KMS-11 (cell line): Measurements from ENCODE around the gene ABCB1.
"Not testable (repeated sequence)": the region's sequence is repeated elsewhere in the genome, so short reads cannot be mapped to it uniquely, and the experiment has no call there.

ENCODE experiments used
- H2AFZ ChIP-seq: fragments of 200-600 bp; sonication (generic); 2 replicates; pipeline ENCODE4 v1.6.1; 2016; ENCODE audit warnings: antibody characterized with exemption, mixed run types, low read depth
- H3K27ac ChIP-seq: fragments of 200-600 bp; sonication (generic); 2 replicates; pipeline ENCODE4 v1.6.1; 2016; ENCODE audit warnings: mild to moderate bottlenecking, mixed run types
- H3K27me3 ChIP-seq: fragments of 200-600 bp; sonication (generic); 2 replicates; pipeline ENCODE4 v1.6.1; 2017; ENCODE audit warnings: mild to moderate bottlenecking, low read depth, mixed run types, moderate library complexity; ENCODE audit not compliant: insufficient read depth
- H3K36me3 ChIP-seq: fragments of 200-600 bp; sonication (generic); 2 replicates; pipeline ENCODE4 v1.6.1; 2017; ENCODE audit warnings: mild to moderate bottlenecking, mixed run types; ENCODE audit not compliant: insufficient read depth
- H3K4me1 ChIP-seq: fragments of 200-600 bp; sonication (generic); 2 replicates; pipeline ENCODE4 v1.6.1; 2016; ENCODE audit warnings: mild to moderate bottlenecking, low read depth, mixed run types; ENCODE audit not compliant: poor library complexity, severe bottlenecking
- H3K4me2 ChIP-seq: fragments of 200-600 bp; sonication (generic); 2 replicates; pipeline ENCODE4 v1.7.0; 2016; ENCODE audit warnings: mild to moderate bottlenecking, mixed run types
- H3K4me3 ChIP-seq: fragments of 200-600 bp; sonication (generic); IDR thresholded peaks from 2 replicates; pipeline ENCODE4 v1.6.1; 2017; ENCODE audit warnings: low read depth, low read length, mixed read lengths; ENCODE audit not compliant: insufficient read depth
- H3K79me2 ChIP-seq: fragments of 200-600 bp; sonication (generic); 2 replicates; pipeline ENCODE4 v1.6.1; 2016; ENCODE audit warnings: low read depth, mixed run types; ENCODE audit not compliant: insufficient read depth
- H3K9ac ChIP-seq: fragments of 200-600 bp; sonication (generic); 2 replicates; pipeline ENCODE4 v1.6.1; 2016; ENCODE audit warnings: mild to moderate bottlenecking, mixed run types
- H4K20me1 ChIP-seq: fragments of 200-600 bp; sonication (generic); 2 replicates; pipeline ENCODE4 v1.6.1; 2016; ENCODE audit warnings: mild to moderate bottlenecking, mixed run types; ENCODE audit not compliant: insufficient read depth
- CTCF ChIP-seq: fragments of 200-600 bp; sonication (generic); conservative IDR thresholded peaks from 2 replicates; pipeline ENCODE4 v1.6.1; 2017; ENCODE audit warnings: low read depth, mild to moderate bottlenecking, antibody characterized with exemption, low read length, moderate library complexity, mixed read lengths

The ABCB1 gene

DNA sequence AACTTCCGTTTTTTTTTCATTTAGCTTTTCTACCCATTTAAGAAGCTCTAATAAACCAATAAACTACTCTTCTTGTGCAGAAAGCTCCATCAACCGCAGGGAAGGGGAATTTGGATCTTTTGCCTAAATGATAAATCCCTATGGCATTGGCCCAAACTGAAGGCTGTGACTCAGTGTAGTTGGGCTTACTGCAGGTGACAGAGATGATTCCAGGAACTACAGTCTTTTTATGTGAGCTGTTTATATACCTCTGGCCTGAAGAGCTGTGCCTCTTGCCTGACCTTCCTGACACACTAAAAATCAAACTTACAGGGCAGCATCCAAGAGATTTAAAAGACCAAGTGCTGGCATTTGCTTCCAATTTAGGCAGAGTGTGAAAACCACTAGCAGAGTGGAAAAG is 25.2 kb downstream of the ABCB1 start:
- H2AFZ ChIP-seq: no peak overlapping the region
- H3K27ac ChIP-seq: no peak overlapping the region
- no peaks in the 10 kb centered on the region for H4K20me1 ChIP-seq
- H3K9ac ChIP-seq: no peak overlapping the region
- no peak overlapping the region for H3K4me2 ChIP-seq
- H3K4me3 ChIP-seq: no peak overlapping the region
- no peaks in the 10 kb centered on the region for H3K36me3 ChIP-seq
- H3K27me3 ChIP-seq: no peaks in the 10 kb centered on the region
- no peak for TF ChIP-seq CTCF
- no peaks in the 10 kb centered on the region for H3K4me1 ChIP-seq
- no peaks in the 10 kb centered on the region for H3K79me2 ChIP-seq

DNA sequence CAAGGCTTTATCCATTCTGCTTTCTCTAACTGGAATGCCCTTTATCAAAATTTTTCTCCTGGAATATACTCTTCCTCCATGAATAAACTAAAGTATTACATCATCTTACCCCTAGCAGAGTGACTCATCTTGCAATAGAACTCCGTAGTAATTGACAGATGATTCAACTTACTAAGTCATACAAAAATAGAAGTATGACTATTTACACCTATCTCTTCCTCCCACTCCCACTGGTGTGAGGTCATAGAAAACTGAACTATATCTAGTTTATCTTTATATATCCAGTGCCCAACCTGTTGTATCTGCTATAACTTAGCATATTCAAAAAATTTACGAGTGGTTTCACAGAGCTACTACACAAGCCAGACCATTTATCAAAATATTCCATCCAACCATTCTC is 26.1 kb downstream of the ABCB1 start:
- Histone ChIP-seq H3K4me3 (no peak overlapping the region), H3K79me2 (no peaks in the 10 kb centered on the region), H4K20me1 (no peaks in the 10 kb centered on the region), H3K27me3 (no peaks in the 10 kb centered on the region), H3K36me3 (no peaks in the 10 kb centered on the region), H3K27ac (no peak overlapping the region), H3K9ac (no peak overlapping the region), H3K4me1 (no peaks in the 10 kb centered on the region), H3K4me2 (no peak overlapping the region), H2AFZ (no peak overlapping the region)
- TF ChIP-seq CTCF: no peak

- H2AFZ ChIP-seq, H3K4me3 ChIP-seq, H3K79me2 ChIP-seq, H3K4me2 ChIP-seq, H3K36me3 ChIP-seq, H3K9ac ChIP-seq, H3K27me3 ChIP-seq, H3K27ac ChIP-seq, H3K4me1 ChIP-seq, H4K20me1 ChIP-seq: not testable (repeated sequence)
These were observed 28.2 kb downstream of the ABCB1 start for GRCh38 chr7:87572513-87572912.

- Histone ChIP-seq H2AFZ (no peak overlapping the region), H3K27ac (no peak overlapping the region), H3K27me3 (no peaks in the 10 kb centered on the region), H3K4me2 (no peak overlapping the region), H3K36me3 (no peaks in the 10 kb centered on the region), H4K20me1 (no peaks in the 10 kb centered on the region), H3K79me2 (no peaks in the 10 kb centered on the region), H3K4me3 (no peak overlapping the region), H3K9ac (no peak overlapping the region), H3K4me1 (no peaks in the 10 kb centered on the region)
- no peak for TF ChIP-seq CTCF
These were observed 30.5 kb downstream of the ABCB1 start for GRCh38 chr7:87570178-87570577.

- no peaks in the 10 kb centered on the region for H3K4me1 ChIP-seq
- H2AFZ ChIP-seq: no peak overlapping the region
- H3K4me2 ChIP-seq: no peak overlapping the region
- no peaks in the 10 kb centered on the region for H3K79me2 ChIP-seq
- no peak overlapping the region for H3K27ac ChIP-seq
- no peak for TF ChIP-seq CTCF
- H3K9ac ChIP-seq: no peak overlapping the region
- no peak overlapping the region for H3K4me3 ChIP-seq
- H3K36me3 ChIP-seq: no peaks in the 10 kb centered on the region
- no peaks in the 10 kb centered on the region for H4K20me1 ChIP-seq
- no peaks in the 10 kb centered on the region for H3K27me3 ChIP-seq
These were observed 33.6 kb downstream of the ABCB1 start for GRCh38 chr7:87567052-87567451.
